Left ventricle myocardium inferior (tissue), 1 donor: ENCODE measurements around the gene RASGRP2. TPM values are rescaled to one million over a fixed set of nuclear protein-coding genes. Genes with fewer than 3 reads are reported as not detected.

Source experiments
- DNase-seq: peaks from one replicate; pipeline ENCODE4 v3.0.0-alpha.2; 2020
- H3K27ac ChIP-seq: fragments of 200-600 bp; replicated peaks from 2 replicates; pipeline ENCODE4 v1.8.0; 2021
- H3K27me3 ChIP-seq: fragments of 200-600 bp; 2 replicates; pipeline ENCODE4 v1.8.0; 2021; ENCODE audit warnings: low read depth
- H3K36me3 ChIP-seq: fragments of 200-600 bp; 2 replicates; pipeline ENCODE4 v1.8.0; 2021
- H3K4me1 ChIP-seq: fragments of 200-600 bp; 2 replicates; pipeline ENCODE4 v1.8.0; 2021
- H3K4me3 ChIP-seq: fragments of 200-600 bp; 2 replicates; pipeline ENCODE4 v1.8.0; 2021; ENCODE audit warnings: mild to moderate bottlenecking, moderate library complexity
- H3K9me3 ChIP-seq: fragments of 200-600 bp; replicated peaks from 2 replicates; pipeline ENCODE4 v1.8.0; 2021
- intact Hi-C: fragments of 100-400 bp; cut with micrococcal nuclease; formaldehyde crosslinking; loops from one replicate; pipeline ENCODE4 v1.11.0; 2022
- total RNA-seq: library from RNA; stranded (reverse); fragmentation: NEBNext Ultra II Directional; extraction: Animal tissue kit (Norgen Biotek cat#: 25700); gene quantifications from one replicate; pipeline ENCODE4 v1.2.1, GENCODE V29; 2021
- TF ChIP-seq, protein P1 (sequence below): fragments of 200-600 bp; IDR thresholded peaks from 2 replicates; pipeline ENCODE4 v1.8.0; 2021; ENCODE audit warnings: antibody characterized with exemption, mild to moderate bottlenecking, borderline replicate concordance
- donor health status: DM: no; HTN: yes; CAD: no; lungs with severe emphysema.

The RASGRP2 gene
- total RNA-seq, 1 donor from 2014 or later, result 21.1 TPM

DNA sequence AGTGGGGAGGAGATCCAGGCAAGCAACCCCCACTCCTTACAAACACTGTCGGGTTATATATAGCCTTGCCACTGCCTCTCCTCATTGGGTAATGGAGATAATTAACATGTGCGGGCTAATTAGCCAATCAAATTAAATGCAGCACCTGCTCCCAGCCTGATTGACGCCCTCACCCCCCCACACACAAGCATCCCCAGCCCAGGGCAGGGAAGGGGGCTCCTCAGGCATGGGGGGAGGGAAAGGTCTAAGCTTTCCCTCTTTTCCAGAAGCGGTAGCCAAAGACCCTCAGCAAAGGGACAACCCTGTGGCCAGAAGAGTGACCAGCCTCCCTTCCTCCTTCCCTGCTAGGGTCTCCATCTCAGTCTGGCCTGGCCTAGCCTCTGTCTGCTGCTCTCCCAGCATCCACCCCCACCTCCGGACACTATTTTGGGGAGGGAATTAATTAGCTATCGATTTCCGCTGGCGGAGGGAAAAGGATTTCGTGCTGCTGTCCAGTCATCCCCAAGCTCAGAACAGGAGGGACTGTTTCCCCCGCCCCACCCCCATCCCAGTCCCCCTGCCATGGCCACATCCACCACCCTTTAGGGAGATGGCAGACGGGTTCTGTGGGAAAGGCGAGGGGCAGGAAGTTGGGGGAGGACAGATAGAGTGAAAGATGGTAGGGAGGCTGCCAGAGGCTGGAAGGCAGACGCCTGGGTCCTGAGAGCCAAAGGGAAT, 28.0 kb downstream of the RASGRP2 start:
- Histone ChIP-seq H3K4me1 (peaks cover 7% of the 10 kb centered on the region), H3K4me3 (no peak overlapping the region), H3K27ac (no peak overlapping the region), H3K36me3 (no peaks in the 10 kb centered on the region), H3K27me3 (peaks cover 100% of the 10 kb centered on the region), H3K9me3 (no peaks in the 10 kb centered on the region)
- no peak for DNase-seq
- TF ChIP-seq, protein P1, sequence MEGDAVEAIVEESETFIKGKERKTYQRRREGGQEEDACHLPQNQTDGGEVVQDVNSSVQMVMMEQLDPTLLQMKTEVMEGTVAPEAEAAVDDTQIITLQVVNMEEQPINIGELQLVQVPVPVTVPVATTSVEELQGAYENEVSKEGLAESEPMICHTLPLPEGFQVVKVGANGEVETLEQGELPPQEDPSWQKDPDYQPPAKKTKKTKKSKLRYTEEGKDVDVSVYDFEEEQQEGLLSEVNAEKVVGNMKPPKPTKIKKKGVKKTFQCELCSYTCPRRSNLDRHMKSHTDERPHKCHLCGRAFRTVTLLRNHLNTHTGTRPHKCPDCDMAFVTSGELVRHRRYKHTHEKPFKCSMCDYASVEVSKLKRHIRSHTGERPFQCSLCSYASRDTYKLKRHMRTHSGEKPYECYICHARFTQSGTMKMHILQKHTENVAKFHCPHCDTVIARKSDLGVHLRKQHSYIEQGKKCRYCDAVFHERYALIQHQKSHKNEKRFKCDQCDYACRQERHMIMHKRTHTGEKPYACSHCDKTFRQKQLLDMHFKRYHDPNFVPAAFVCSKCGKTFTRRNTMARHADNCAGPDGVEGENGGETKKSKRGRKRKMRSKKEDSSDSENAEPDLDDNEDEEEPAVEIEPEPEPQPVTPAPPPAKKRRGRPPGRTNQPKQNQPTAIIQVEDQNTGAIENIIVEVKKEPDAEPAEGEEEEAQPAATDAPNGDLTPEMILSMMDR, result no peak
- intact Hi-C loops, result no loop called here

DNA sequence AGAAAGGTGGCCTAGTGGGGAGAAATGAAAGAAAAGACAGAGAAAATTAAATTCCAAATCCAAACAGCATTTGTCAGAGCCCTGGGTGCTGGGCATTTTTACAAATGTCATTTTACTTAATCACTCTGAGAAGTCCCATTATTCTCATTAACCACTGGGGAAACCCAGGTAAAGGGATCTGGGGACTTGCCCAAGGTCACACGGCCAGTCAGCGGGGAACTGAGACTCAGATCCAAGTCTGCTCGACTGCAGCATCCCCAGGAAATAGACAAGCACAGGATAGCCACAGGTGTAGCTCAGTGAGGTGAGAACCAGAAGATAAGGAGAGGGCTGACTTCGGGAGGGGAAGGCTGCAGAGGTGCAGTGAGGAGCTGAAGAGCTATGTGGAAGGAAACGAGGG, 28.8 kb downstream of the RASGRP2 start:
- no peak for DNase-seq
- TF ChIP-seq, protein P1, result no peak
- Histone ChIP-seq H3K9me3 (no peaks in the 10 kb centered on the region), H3K36me3 (no peaks in the 10 kb centered on the region), H3K4me1 (peaks cover 8% of the 10 kb centered on the region), H3K27ac (no peak overlapping the region), H3K4me3 (no peak overlapping the region), H3K27me3 (peaks cover 100% of the 10 kb centered on the region)
- intact Hi-C loops, result no loop called here

DNA sequence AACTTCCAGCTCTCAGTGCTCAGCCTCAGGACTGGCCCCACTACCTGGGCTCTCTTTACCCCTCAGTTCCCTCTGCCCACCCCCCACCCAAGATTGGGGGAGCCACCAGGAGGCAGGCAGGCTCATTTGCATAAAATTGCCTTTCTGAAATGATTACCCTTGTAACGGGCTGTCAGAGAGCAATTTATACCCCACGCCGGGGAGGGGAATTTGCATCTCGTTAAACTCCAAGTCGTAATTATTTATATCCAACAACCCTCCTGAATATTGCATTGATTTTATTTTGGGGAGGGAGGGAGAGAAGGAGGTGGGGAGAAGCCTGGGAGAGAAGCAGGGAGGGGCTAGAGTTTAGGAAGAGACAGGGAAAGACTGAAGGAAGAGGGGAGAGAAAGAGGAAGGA, 29.3 kb downstream of the RASGRP2 start:
- H3K4me1 ChIP-seq, result peaks cover 8% of the 10 kb centered on the region
- DNase-seq, result no peak
- H3K27me3 ChIP-seq, result peaks cover 100% of the 10 kb centered on the region
- no peaks in the 10 kb centered on the region for H3K9me3 ChIP-seq
- H3K36me3 ChIP-seq, result no peaks in the 10 kb centered on the region
- intact Hi-C loops, result no loop called here
- no peak overlapping the region for H3K27ac ChIP-seq
- H3K4me3 ChIP-seq, result no peak overlapping the region
- TF ChIP-seq, protein P1, result no peak

DNA sequence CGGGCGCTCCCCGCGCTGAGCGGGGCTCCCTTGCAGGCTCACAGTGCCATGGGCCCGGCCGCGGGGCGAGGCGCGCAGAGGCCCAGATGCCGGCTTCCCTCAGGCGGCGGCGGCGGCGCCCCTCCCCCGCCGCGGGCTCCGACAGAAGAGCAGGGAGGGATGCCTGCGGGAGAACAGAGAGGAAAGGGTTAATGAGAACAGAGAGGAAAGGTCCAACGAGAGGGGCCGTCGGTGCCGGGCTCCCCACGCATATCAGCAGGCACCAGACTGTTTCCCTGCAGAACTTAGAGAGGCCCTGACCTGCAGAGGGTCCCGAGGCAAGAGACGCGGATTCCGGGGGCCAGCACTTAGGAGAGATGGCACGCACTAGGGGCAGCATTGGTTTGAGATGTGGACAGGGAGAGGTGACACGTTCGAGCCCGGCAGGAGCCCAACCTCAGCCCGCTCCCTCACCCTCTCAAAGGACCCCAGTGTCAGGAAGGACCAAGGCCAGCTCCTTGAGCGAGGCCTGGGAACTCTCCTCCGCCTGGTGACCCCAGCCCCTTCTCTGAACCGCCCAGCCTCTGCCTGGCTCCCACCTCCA, 30.1 kb downstream of the RASGRP2 start:
- peaks cover 8% of the 10 kb centered on the region for H3K4me1 ChIP-seq
- no peaks in the 10 kb centered on the region for H3K9me3 ChIP-seq
- peak overlapping the region; percentile 23 for H3K4me3 ChIP-seq
- no peaks in the 10 kb centered on the region for H3K36me3 ChIP-seq
- intact Hi-C loops, result no loop called here
- TF ChIP-seq, protein P1, result no peak
- DNase-seq, result no peak
- no peak overlapping the region for H3K27ac ChIP-seq
- peaks cover 100% of the 10 kb centered on the region for H3K27me3 ChIP-seq

DNA sequence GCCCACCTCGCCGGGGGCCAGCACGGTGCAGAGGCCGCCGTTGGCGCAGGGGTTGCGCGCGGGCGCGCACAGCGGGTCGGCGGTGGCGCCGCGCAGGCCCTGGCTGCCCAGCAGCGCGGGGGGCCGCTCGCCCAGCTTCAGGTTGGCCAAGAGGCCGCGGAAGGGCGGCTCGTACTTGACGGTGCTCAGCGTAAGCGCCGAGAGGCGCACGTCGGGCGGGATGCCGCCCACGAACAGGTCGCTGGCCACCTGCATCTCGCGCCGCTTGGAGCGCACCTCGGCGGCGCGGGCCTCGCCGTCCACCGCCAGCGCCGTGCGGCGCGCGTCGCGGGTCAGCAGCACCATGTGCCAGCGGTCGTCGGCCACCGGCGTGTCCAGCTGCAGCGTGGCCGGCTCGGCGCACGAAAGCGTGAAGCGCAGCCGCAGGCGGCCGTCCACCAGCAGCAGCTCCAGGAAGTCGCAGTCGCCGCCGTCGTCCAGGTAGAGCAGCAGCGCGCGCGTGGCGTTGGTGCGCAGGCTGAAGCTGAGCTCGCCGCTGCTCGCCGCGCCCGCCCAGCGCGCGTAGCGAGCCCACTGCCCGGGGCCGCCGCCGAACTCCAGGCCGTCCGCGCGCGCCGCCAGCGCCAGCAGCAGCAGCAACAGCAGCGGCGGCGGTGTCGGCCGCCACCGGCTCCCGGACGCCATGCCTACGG, 30.8 kb downstream of the RASGRP2 start:
- Histone ChIP-seq H3K4me3 (peak overlapping the region; percentile 23), H3K36me3 (no peaks in the 10 kb centered on the region), H3K9me3 (no peaks in the 10 kb centered on the region), H3K27ac (no peak overlapping the region), H3K4me1 (peaks cover 8% of the 10 kb centered on the region), H3K27me3 (peaks cover 100% of the 10 kb centered on the region)
- DNase-seq, result peak; percentile 27
- intact Hi-C loops, result no loop called here
- TF ChIP-seq, protein P1, result no peak
